ENCODE measurements around the gene TCF7L1. TPM values are rescaled to one million over a fixed set of nuclear protein-coding genes. Genes with fewer than 3 reads are reported as not detected.
"Not testable (repeated sequence)": the region's sequence is repeated elsewhere in the genome, so short reads cannot be mapped to it uniquely, and the experiment has no call there.

The TCF7L1 gene
- total RNA-seq, 2 experiments from 2014 or later: not detected

DNA sequence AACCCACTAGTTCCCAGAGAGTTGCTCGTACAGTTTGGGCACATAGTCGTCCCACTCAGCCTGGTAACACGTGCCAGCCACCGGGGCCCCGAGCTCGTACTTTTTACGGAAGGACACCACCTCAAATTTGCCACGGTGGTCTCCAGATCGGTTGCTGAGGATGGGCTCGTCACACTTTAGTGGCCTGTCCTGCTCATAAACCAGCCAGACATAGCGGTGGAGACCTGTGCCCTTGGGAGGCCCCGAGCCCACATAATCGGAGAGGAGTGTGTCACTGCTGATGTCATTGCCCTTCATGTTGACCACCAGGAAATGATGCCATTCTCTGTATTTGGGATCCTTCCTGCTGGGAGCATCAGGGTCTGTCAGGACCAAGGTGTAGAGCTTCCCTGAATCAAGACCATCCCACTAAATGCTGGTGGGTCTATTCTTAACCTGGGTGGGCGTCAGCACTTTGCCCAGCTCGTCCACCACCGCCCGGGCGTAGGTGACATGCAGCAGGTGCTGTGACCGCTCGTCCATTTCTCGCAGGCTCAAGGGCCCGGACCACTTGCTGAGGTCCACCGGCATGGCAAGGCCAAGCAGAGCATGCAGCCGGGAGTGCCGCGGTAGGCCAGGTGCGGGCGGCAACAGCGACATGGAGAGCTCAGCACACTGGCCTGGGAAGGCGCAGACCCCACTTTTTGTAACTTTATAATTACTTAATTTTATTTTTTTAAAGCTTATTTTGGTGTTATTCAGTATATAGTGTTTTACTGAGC, 208.3 kb downstream of the TCF7L1 start:
- H3K27ac Mint-ChIP-seq: no peak overlapping the region
- DNase-seq: no peak
- H3K27me3 Mint-ChIP-seq (ENCODE audit: low read depth): peaks cover 11% of the 10 kb centered on the region
- ChIA-PET POLR2A (interaction anchor here (0.6 to 1.3 kb wide), 3 partner anchors 10 to 462 kb away, joined by 3 to 5 read pairs (median 3); partner anchors contain the start of gene TGOLN2), CTCF (no interaction called here)
- no peak for ATAC-seq
- H3K36me3 Mint-ChIP-seq (ENCODE audit: low read depth): peaks cover 16% of the 10 kb centered on the region
- H3K9me3 Mint-ChIP-seq (ENCODE audit: insufficient read depth): no peaks in the 10 kb centered on the region
- H3K4me1 Mint-ChIP-seq (ENCODE audit: low read depth): no peaks in the 10 kb centered on the region
- no peak overlapping the region for H3K4me3 Mint-ChIP-seq

DNA sequence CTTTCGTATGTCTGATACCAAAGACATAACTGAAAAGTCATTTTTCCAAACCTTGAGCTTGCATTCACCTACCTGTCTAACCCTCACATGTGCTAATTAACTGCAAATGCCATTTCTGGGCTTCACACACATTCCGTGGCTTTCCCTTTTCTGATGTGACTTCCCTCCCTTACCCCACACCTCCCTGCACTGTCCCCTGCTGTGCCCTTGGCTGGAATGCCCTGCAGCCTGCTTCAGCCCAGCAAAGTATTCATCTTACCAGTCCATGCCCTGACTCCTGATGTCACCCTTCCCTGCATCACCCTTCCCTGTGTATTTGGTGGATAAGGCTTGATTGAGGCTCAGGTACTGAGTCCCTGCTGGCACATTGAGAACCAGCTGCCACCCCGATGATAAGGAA, 209.0 kb downstream of the TCF7L1 start:
- Mint-ChIP-seq H3K27me3 (ENCODE audit: low read depth) (peaks cover 11% of the 10 kb centered on the region), H3K4me1 (ENCODE audit: low read depth) (no peaks in the 10 kb centered on the region), H3K36me3 (ENCODE audit: low read depth) (peaks cover 21% of the 10 kb centered on the region), H3K4me3 (no peak overlapping the region), H3K27ac (no peak overlapping the region), H3K9me3 (ENCODE audit: insufficient read depth) (no peaks in the 10 kb centered on the region)
- DNase-seq: no peak
- ChIA-PET POLR2A (interaction anchor here (0.6 to 1.3 kb wide), 4 partner anchors 11 to 463 kb away, joined by 3 to 5 read pairs (median 3); partner anchors contain the start of gene TGOLN2), CTCF (no interaction called here)
- no peak for ATAC-seq

DNA sequence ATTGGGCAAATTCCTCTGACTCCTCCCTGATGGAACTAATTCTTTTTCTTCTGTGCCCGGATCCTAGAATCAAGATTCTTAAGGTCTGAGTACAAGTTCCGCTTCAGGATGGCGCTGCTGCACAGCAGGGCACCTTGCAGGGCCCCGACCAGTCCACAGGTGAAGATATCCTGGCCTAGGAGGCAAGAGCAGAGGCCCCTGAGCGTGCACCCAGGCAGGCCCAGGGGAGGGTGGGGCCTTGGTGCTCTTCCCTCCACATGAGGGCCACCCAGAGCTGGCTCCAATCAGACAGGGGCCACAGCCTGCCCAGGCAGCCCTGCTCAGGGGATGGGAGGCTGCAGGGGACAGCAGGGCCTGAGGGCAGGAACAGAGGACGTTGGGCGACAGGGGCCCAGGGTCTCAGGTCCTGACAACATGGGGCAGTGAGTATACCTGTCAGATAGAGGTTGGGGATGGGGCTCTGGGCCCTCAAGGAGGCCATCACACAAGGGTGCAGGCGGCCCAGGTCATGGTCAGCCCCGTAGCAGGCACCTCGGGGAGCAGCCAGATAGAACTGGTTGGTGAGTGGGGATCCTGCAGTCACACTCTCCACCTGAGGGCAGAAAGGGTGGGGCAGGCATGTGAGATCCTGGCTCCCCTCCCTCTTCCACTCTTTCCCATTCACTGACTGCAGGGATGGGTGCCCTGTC, 210.2 kb downstream of the TCF7L1 start:
- H3K4me3 Mint-ChIP-seq; H3K27me3 Mint-ChIP-seq (ENCODE audit: low read depth); DNase-seq; ATAC-seq; H3K27ac Mint-ChIP-seq; H3K4me1 Mint-ChIP-seq (ENCODE audit: low read depth); H3K9me3 Mint-ChIP-seq (ENCODE audit: insufficient read depth); CTCF ChIA-PET: not testable (repeated sequence)
- POLR2A ChIA-PET: interaction anchor here (1.1 kb wide), 1 partner anchor 17 kb away, joined by 3 read pairs; no protein-coding TSS in a partner anchor
- H3K36me3 Mint-ChIP-seq (ENCODE audit: low read depth): peaks cover 24% of the 10 kb centered on the region

DNA sequence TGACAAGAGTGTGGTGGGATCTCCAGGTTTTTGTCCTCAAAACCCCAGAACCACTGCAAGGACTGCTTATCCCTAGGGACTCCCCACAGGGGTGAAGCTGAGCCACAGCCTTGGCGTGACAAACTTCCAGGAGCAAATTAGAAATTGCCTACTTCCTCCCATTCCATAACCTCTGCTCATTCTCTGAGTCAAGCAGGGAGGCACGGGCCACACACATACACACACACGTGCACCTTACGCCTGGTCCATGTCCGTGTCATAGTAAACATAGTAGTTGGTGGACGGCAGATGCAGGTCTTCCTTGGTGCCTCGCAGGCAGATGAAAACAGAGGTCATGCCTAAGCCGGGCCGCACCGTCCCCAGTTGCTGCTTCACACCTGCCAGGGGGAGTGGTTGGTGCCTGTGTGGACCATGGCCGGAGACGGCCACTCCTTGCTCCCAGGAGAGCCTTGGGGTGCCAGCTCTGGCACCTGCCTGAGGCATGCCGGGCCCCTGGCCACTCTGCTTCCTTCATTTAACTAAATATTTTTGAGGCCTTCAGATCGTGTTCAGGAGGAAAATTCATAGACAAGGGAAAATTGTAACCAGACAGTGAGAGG, 211.3 kb downstream of the TCF7L1 start:
- H3K36me3 Mint-ChIP-seq (ENCODE audit: low read depth): peaks cover 29% of the 10 kb centered on the region
- ChIA-PET CTCF (no interaction called here), POLR2A (no interaction called here)
- no peak overlapping the region for H3K4me3 Mint-ChIP-seq
- peak overlapping the region; percentile 39 for H3K27ac Mint-ChIP-seq
- no peaks in the 10 kb centered on the region for H3K9me3 Mint-ChIP-seq (ENCODE audit: insufficient read depth)
- peaks cover 3% of the 10 kb centered on the region for H3K27me3 Mint-ChIP-seq (ENCODE audit: low read depth)
- ATAC-seq (no peak), DNase-seq (no peak)
- no peaks in the 10 kb centered on the region for H3K4me1 Mint-ChIP-seq (ENCODE audit: low read depth)

DNA sequence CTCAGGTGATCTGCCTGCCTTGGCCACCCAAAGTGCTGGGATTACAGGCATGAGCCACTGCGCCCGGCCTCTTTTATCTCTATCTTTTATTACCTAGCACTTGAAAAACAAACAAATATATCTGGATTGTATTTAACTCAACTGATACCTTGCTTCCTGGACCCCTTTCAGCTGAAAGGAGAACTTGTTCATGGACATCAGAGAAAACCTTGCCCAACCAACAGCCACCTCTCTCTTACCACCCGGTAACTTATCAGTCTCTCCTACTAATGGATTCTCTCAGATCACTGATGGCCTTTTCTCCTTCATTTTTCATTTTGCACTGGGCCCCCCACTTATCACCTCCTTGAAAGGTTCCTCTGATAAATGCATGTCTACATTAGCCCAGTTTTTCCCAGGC, 214.4 kb downstream of the TCF7L1 start:
- Mint-ChIP-seq H3K9me3 (ENCODE audit: insufficient read depth) (no peaks in the 10 kb centered on the region), H3K36me3 (ENCODE audit: low read depth) (peaks cover 46% of the 10 kb centered on the region), H3K27me3 (ENCODE audit: low read depth) (no peaks in the 10 kb centered on the region), H3K27ac (no peak overlapping the region), H3K4me1 (ENCODE audit: low read depth) (peaks cover 7% of the 10 kb centered on the region), H3K4me3 (no peak overlapping the region)
- DNase-seq (no peak), ATAC-seq (no peak)
- ChIA-PET CTCF (no interaction called here), POLR2A (interaction anchor here (2.7 kb wide), 1 partner anchor 20 kb away, joined by 14 read pairs; the partner anchor contains the start of gene TGOLN2)

DNA sequence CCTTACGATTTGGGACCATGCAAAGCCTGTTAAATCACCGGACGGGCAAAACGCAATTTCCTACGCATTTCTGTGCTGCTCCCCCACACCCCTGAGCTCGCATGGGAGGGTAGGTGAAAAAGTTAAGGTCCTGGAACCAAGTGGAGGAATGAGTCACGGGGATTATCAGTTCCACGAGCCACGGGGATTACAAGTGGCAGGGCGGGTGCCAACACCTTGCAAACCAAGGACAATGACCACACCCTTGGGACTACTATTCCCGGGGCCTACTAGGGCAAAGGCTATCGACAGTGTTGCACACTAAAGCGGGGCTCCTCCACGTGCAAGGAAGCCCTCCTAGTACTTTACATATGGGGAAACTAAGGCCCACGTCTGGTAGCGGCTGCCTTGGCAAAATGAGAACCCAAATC, 220.7 kb downstream of the TCF7L1 start:
- DNase-seq: no peak
- CTCF ChIA-PET: interaction anchor here (0.7 to 2.4 kb wide), 9 partner anchors 11 to 198 kb away, joined by 3 to 12 read pairs (median 4); partner anchors contain the start of genes MAT2A and TGOLN2
- no peaks in the 10 kb centered on the region for H3K27me3 Mint-ChIP-seq (ENCODE audit: low read depth)
- H3K9me3 Mint-ChIP-seq (ENCODE audit: insufficient read depth): no peaks in the 10 kb centered on the region
- peaks cover 47% of the 10 kb centered on the region for H3K4me1 Mint-ChIP-seq (ENCODE audit: low read depth)
- POLR2A ChIA-PET: interaction anchor here (0.6 to 3.0 kb wide), 19 partner anchors 10 to 445 kb away, joined by 3 to 54 read pairs (median 4); partner anchors contain the start of genes GGCX, MAT2A and TGOLN2
- H3K4me3 Mint-ChIP-seq: peak overlapping the region; percentile 99
- H3K27ac Mint-ChIP-seq: peak overlapping the region; percentile 99
- H3K36me3 Mint-ChIP-seq (ENCODE audit: low read depth): peaks cover 56% of the 10 kb centered on the region
- ATAC-seq: no peak

DNA sequence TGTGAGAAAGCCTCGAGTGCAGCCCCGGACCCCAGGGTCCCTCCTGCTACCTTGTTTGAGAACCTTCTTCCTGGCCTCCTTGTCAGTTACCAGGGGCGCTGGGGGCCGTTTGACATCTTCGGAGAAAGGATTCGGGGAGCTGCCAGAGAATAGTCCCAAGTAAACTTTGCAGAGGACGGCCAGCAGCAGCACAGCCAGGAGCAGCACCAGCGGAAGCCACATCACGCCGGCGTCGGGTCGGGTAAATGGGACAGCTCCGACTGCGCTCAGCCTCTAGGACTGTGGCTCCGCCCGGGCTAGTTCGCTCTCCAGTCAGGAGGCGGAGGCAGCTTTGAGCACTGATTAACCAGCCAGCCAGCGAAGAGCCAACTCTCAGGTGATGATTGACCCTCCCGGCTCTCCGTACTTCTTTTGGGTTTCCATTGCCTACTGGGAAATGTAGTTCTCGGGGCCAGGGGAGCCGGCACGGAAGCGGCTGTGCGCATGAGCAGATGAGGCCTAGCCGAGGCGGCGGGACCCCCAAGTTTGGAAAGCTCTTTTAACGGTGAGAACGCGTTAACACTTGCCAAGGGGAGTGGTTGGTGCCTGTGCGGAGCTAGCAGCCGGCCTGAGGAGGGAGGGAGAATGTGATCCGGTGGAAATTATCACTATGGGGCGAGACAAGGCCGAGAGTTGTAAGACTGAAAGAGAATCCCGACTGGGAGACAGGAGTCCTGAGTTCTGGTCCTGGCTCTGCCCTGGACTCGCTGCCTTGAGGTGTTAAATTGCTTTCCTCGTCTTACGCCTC, 221.3 kb downstream of the TCF7L1 start, which contains the start of the genes ELMOD3 and RETSAT:
Gene ELMOD3 (plus strand): TSS at position 484 of the 787 bp plus-strand sequence. CDS start 2,430 bp downstream, outside the sequence.
Gene RETSAT (minus strand): TSS at position 243 of the 787 bp plus-strand sequence. CDS start 21 bp downstream, at position 222.
- POLR2A ChIA-PET: interaction anchor here (0.6 to 3.0 kb wide), 26 partner anchors 9 to 446 kb away, joined by 3 to 54 read pairs (median 4); partner anchors contain the start of genes GGCX, MAT2A and TGOLN2
- Mint-ChIP-seq H3K4me1 (ENCODE audit: low read depth) (peaks cover 47% of the 10 kb centered on the region), H3K4me3 (peak within 1 kb of the TSS; percentile 99)

DNA sequence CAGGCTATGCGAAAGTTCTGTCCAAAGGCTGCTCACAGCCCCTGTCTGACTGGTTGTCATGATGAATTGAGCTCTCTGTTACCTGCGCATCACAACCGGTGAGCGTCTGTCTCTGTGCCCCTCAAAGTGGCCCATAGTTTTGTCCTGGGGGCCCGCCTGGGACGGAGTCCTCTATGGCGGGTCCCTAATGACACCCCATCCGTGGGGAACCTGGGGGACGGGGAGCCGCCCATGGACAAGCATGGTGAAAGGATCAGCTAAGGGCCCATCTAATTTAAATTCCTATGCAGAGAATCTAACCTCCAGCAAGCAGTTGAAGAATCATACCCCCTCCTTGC, 221.8 kb downstream of the TCF7L1 start:
- ATAC-seq (no peak), DNase-seq (no peak)
- no peaks in the 10 kb centered on the region for H3K27me3 Mint-ChIP-seq (ENCODE audit: low read depth)
- H3K4me3 Mint-ChIP-seq: peak overlapping the region; percentile 99
- ChIA-PET POLR2A (interaction anchor here (0.7 to 3.0 kb wide), 22 partner anchors 8 to 447 kb away, joined by 3 to 54 read pairs (median 4); partner anchors contain the start of genes GGCX, MAT2A and TGOLN2), CTCF (interaction anchor here (0.9 to 2.4 kb wide), 9 partner anchors 9 to 282 kb away, joined by 3 to 12 read pairs (median 5); partner anchors contain the start of genes MAT2A and TGOLN2)
- H3K36me3 Mint-ChIP-seq (ENCODE audit: low read depth): peaks cover 53% of the 10 kb centered on the region
- H3K4me1 Mint-ChIP-seq (ENCODE audit: low read depth): peaks cover 45% of the 10 kb centered on the region
- no peaks in the 10 kb centered on the region for H3K9me3 Mint-ChIP-seq (ENCODE audit: insufficient read depth)
- peak overlapping the region; percentile 99 for H3K27ac Mint-ChIP-seq

More for the DNA sequence above, 221.3 kb downstream of the TCF7L1 start, which contains the start of the genes ELMOD3 and RETSAT:
- Mint-ChIP-seq H3K27me3 (ENCODE audit: low read depth) (no peaks in the 10 kb centered on the region), H3K27ac (peak within 1 kb of the TSS; percentile 99), H3K36me3 (ENCODE audit: low read depth) (peaks cover 54% of the 10 kb centered on the region), H3K9me3 (ENCODE audit: insufficient read depth) (no peaks in the 10 kb centered on the region)
- DNase-seq (peak; percentile 99), ATAC-seq (peak; percentile 100)
- CTCF ChIA-PET: interaction anchor here (0.6 to 2.4 kb wide), 10 partner anchors 10 to 324 kb away, joined by 3 to 12 read pairs (median 4); partner anchors contain the start of genes MAT2A and TGOLN2

DNA sequence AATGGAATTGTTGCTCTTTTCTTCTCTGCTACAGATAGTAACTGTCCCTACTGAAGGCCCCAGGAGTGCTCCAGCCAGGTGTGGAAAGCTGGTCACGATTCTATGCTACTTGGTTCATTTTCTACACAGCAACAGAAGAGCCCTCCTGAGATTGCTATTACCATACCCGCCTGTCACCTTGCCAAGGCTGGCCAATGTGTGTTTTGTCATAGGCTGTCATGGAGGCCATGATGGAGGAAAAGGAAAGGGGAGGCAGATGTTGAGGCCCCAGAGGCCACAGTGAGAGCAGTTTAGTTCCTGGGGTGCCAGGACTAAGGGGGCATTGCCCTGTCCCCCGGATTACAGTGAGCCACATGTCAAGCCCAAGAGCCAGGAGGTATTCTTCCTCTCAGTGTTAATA, 222.3 kb downstream of the TCF7L1 start:
- H3K27ac Mint-ChIP-seq: peak overlapping the region; percentile 50
- no peaks in the 10 kb centered on the region for H3K27me3 Mint-ChIP-seq (ENCODE audit: low read depth)
- ChIA-PET POLR2A (interaction anchor here (0.9 to 3.0 kb wide), 6 partner anchors 9 to 239 kb away, joined by 3 to 54 read pairs (median 6); partner anchors contain the start of genes MAT2A and TGOLN2), CTCF (interaction anchor here (1.1 to 2.4 kb wide), 6 partner anchors 29 to 282 kb away, joined by 4 to 12 read pairs (median 6); partner anchors contain the start of genes MAT2A and TGOLN2)
- H3K9me3 Mint-ChIP-seq (ENCODE audit: insufficient read depth): no peaks in the 10 kb centered on the region
- no peak for ATAC-seq
- H3K36me3 Mint-ChIP-seq (ENCODE audit: low read depth): peaks cover 48% of the 10 kb centered on the region
- DNase-seq: no peak
- peak overlapping the region; percentile 99 for H3K4me3 Mint-ChIP-seq
- H3K4me1 Mint-ChIP-seq (ENCODE audit: low read depth): peaks cover 45% of the 10 kb centered on the region

DNA sequence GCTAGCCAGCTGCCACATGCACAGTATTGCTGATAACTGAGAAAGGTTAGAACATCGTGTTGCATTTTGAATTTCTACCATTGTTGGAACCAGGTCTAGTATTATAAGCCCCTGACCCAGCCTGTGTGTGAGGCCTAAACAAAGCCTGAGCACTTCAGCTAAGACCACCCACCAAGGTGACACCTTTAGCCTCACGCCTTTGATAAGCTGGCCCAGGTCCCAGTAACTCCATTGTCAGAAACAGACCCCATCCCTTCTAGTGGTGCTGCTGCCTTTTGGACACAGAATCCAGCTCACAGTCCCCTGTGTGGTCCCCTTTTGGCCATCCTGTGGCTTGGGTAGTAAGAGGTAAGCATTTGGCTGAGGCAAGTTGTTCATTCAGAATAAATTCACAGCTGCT, 223.0 kb downstream of the TCF7L1 start:
- CTCF ChIA-PET: interaction anchor here (1.1 kb wide), 1 partner anchor 194 kb away, joined by 4 read pairs; no protein-coding TSS in a partner anchor
- Mint-ChIP-seq H3K36me3 (ENCODE audit: low read depth) (peaks cover 44% of the 10 kb centered on the region), H3K9me3 (ENCODE audit: insufficient read depth) (no peaks in the 10 kb centered on the region), H3K27me3 (ENCODE audit: low read depth) (no peaks in the 10 kb centered on the region), H3K27ac (no peak overlapping the region), H3K4me3 (peak overlapping the region; percentile 99), H3K4me1 (ENCODE audit: low read depth) (peaks cover 45% of the 10 kb centered on the region)
- DNase-seq: no peak
- POLR2A ChIA-PET: interaction anchor here (0.6 to 1.8 kb wide), 3 partner anchors 27 to 206 kb away, joined by 3 to 6 read pairs (median 4); partner anchors contain the start of gene MAT2A
- ATAC-seq: no peak

All from activated CD8-positive, alpha-beta T cell treated with anti-CD3 and anti-CD28 coated beads, Interleukin-2, amount 10 ng/mL, durations not matched to agents 7 days and 5 days (primary cell).